CD1c-positive myeloid dendritic cell (primary cell): Measurements from ENCODE around the gene SKIC8.
"Not testable (repeated sequence)": the region's sequence is repeated elsewhere in the genome, so short reads cannot be mapped to it uniquely, and the experiment has no call there.

ENCODE experiments used
- DNase-seq: peaks from one replicate; pipeline ENCODE4 v3.0.0-alpha.2; 2016; ENCODE audit errors: extremely low spot score

Gene SKIC8

DNA sequence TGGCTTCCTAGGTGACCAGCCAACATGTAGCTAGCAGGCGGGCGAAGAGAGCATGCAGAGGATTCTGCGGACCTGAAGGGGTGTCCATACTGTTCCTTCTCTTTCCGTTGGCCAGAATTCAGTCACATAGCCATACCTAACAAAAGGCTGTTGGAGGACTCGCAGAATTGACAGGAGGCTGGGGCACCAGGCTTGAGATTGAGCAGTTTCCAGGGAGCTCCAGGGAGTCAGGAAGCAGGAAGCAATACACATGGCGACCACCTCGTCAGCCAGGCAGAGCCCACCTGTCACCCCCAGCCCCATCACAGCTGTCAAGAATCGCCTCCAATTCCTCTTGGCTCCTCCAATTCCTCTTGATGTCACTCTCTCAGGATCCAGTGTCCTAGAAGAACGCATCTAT, 48.3 kb downstream of the SKIC8 start:
- DNase-seq: no peak

- DNase-seq: no peak
Observed at GRCh38 chr15:78249131-78249530, 50.3 kb downstream of the SKIC8 start.

DNA sequence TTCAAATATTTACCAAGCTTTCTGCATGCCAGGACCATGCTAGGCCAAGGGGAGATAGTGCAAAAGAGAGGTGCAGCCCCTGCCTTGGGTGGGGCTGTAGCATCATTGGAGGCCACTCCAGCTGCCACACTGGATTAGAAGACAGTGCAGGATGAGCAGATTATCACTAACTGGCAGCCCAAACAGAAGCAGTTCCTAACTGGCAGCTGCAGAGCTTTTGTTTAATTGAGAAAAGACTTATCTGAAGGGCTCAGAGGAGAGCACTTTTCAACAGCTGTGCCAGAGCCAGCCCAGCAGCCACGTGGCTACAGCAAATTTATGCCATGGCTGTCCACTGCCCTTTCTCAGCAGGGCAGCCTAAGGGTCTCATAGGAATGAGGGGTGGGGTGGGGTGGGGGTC, 51.5 kb downstream of the SKIC8 start:
- DNase-seq: no peak

DNA sequence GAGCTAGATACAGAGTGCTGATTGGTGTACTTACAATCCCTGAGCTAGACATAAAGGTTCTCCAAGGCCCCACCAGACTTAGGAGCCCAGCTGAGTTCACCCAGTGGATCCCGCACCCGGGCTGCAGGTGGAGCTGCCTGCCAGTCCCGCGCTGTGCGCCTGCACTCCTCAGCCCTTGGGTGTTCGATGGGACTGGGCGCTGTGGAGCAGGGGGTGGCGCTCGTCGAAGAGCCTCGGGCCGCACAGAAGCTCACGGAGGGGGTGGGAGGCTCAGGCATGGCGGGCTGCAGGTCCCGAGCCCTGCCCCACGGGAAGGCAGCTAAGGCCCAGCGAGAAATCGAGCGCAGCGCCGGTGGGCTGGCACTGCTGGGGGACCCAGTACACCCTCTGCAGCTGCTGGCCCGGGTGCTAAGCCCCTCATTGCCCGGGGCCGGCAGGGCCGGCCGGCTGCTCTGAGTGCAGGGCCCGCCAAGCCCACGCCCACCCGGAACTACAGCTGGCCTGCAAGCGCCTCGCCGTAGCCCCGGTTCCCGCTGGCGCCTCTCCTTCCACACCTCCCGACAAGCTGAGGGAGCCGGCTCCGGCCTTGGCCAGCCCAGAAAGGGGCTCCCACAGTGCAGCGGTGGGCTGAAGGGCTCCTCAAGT, 53.3 kb downstream of the SKIC8 start:
- DNase-seq: not testable (repeated sequence)

DNA sequence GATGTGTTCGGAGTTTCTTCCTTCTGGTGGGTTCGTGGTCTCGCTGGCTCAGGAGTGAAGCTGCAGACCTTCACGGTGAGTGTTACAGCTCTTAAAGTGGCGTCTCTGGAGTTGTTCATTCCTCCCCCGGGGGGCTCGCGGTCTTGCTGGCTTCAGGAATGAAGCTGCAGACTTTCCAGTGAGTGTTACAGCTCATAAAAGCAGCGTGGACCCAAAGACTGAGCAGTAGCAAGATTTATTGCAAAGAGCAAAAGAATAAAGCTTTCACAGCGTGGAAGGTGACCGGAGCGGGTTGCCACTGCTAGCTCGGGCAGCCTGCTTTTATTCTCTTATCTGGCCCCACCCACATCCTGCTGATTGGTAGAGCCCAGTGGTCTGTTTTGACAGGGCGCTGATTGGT, 54.0 kb downstream of the SKIC8 start:
- not testable (repeated sequence) for DNase-seq

- DNase-seq: no peak
Observed at GRCh38 chr15:78244893-78245292, 54.5 kb downstream of the SKIC8 start.

GRCh38 chr15:78244101-78244500, 55.3 kb downstream of the SKIC8 start:
- DNase-seq: no peak

DNA sequence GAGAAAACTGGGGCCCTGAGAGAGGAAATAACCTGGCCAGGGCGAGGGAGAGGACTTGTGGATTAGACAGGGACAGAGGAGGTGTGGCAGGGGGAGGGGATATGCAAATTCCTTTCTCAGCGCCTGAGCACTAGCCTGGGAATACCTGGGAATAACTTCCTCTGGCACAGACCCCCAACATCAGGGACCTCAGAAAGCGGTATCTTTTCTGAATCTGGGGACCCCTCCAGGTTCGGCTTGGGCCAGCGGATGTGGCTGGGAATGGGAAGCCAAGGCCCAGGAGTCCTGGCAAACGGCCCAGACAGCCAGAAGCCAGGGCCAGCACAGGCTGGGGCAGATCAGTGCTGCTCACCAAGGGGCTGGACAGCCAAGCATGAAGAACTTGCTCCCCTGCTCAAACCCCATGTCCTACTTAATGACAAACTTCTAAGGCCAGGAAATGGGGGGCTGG, 55.9 kb downstream of the SKIC8 start:
- DNase-seq: no peak

- DNase-seq: no peak
Observed at GRCh38 chr15:78243058-78243457, 56.4 kb downstream of the SKIC8 start.

- peak; percentile 45 for DNase-seq
Observed at GRCh38 chr15:78242128-78242527, 57.3 kb downstream of the SKIC8 start.

- peak; percentile 81 for DNase-seq
Observed at GRCh38 chr15:78241017-78241416, 58.4 kb downstream of the SKIC8 start.

DNA sequence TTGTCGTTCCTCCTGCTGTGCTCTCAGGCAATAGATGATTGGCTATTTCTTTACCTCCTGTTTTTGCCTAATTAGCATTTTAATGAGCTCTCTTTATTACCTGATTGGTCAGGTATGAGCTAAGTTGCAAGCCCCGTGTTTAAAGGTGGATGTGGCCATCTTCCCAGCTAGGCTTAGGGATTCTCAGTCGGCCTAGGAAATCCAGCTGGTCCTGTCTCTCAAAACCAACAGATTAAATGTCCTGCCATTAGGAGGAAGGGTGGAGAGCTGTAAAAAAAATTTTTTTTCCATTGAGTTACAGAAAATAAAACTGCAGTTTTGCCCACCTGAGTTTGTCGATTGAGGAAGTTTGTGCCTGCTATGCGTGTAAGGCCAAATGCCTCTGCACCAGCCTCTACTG, 59.6 kb downstream of the SKIC8 start:
- no peak for DNase-seq

DNA sequence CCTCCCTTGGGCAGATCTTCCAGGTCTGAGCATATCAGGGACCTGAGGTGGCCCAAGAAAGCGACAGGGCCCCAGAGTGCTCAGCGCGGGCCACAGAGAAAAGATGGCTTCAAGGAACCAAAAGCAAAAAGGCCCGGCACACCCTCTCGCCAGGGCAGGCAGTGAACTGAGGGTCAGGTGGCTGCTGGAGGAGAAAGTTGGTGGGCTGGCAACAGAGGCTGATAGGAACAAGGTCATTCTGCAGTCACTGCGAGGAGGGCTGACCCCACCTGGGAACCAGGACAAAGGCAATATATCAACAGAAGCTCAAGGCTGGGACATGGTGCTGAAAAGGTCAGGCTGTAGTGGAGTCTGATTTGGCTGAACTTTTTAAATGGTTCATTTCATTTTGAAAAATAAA, 62.3 kb downstream of the SKIC8 start:
- DNase-seq: no peak

DNA sequence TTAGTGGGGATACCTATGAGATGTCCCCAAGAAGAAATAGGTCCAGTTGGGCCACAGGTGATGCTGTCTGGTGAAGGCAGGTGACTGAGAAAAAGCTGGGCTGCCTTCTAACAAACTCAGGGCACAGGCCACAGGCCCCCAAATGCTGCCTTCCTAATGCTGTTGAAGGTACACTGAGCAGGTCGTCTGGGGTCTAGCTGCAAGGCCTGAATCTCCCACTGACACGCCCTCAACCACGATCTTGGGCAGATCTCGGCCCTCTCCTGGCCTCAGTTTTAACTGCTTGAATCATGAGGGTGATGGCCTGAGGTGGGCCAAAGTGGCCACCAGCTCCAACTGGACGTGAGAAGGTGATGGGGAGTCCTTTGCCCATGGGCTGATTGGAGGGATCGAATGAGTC, 62.9 kb downstream of the SKIC8 start:
- no peak for DNase-seq

DNA sequence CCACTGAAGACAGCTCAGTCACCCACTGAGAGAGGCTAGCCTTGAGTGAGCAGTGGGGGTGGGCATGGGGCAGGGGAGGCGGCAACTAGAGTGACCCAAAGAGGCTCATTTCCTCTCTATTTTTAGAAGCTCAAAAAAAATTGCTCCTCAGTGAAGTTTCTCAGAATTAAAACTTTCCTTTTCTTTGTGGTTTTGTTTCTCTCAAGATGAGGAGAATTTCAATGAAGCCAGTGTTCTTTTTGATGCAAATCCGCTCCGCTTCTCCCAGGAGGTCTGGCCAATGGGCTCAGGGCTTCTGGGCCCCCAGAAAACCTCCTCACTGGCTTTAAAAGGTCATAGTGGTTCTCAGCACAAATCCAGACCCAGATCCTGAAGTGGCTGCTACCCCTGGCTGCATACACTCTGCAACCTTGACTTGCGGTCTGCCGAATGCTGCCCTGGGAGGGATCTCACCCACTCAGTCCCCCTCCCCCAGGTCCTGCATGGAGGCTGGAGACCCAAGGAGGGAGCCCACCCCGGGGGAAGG, 64.8 kb downstream of the SKIC8 start, which contains the start of gene ACSBG1:
ACSBG1 (minus strand) TSS at position 51 of the 526 bp plus-strand sequence. CDS start 64 bp downstream, outside the sequence.
- no peak for DNase-seq

GRCh38 chr15:78233496-78233895, 65.9 kb downstream of the SKIC8 start:
- no peak for DNase-seq
